HG03064 (cell line): Measurements from ENCODE around the gene LCK.
A peak's percentile ranks its signal among the peaks of the same experiment; 100 is the strongest.
"Not testable (repeated sequence)": the region's sequence is repeated elsewhere in the genome, so short reads cannot be mapped to it uniquely, and the experiment has no call there.

Experiments used
- ATAC-seq: cut with Tn5 transposase; IDR thresholded peaks from one replicate; pipeline ENCODE4 v1.9.1; 2021; ENCODE audit warnings: low read depth; ENCODE audit not compliant: unreplicated experiment

LCK gene

GRCh38 chr1:32272557-32273390, 21.7 kb downstream of the LCK start:
- ATAC-seq = no peak

GRCh38 chr1:32273391-32274208, 22.5 kb downstream of the LCK start:
- no peak for ATAC-seq

- no peak for ATAC-seq
Observed at GRCh38 chr1:32274646-32275340, 23.7 kb downstream of the LCK start.

GRCh38 chr1:32275424-32275823, 24.4 kb downstream of the LCK start:
- ATAC-seq = no peak

- ATAC-seq = no peak
Observed at GRCh38 chr1:32276032-32276782, 25.1 kb downstream of the LCK start.

- not testable (repeated sequence) for ATAC-seq
Observed at GRCh38 chr1:32284777-32285176, 33.7 kb downstream of the LCK start.

GRCh38 chr1:32285658-32286057, 34.6 kb downstream of the LCK start:
- ATAC-seq = no peak

GRCh38 chr1:32286763-32287162, 35.7 kb downstream of the LCK start:
- no peak for ATAC-seq

GRCh38 chr1:32289256-32289655, 38.2 kb downstream of the LCK start:
- no peak for ATAC-seq

GRCh38 chr1:32291145-32291707, 40.2 kb downstream of the LCK start:
- no peak for ATAC-seq

GRCh38 chr1:32291708-32292538, 40.9 kb downstream of the LCK start, which contains the start of gene HDAC1:
Gene HDAC1, plus strand, starts transcription at chr1:32292083. Its CDS starts 87 bp downstream, at chr1:32292170.
- ATAC-seq = peak; percentile 95

- not testable (repeated sequence) for ATAC-seq
Observed at GRCh38 chr1:32298211-32298610, 47.1 kb downstream of the LCK start.

- ATAC-seq = no peak
Observed at GRCh38 chr1:32299327-32299726, 48.3 kb downstream of the LCK start.

- no peak for ATAC-seq
Observed at GRCh38 chr1:32303358-32303757, 52.3 kb downstream of the LCK start.

- ATAC-seq = no peak
Observed at GRCh38 chr1:32303997-32304622, 53.0 kb downstream of the LCK start.

GRCh38 chr1:32305310-32305709, 54.2 kb downstream of the LCK start:
- no peak for ATAC-seq

GRCh38 chr1:32307324-32307723, 56.3 kb downstream of the LCK start:
- no peak for ATAC-seq

- ATAC-seq = no peak
Observed at GRCh38 chr1:32309960-32310359, 58.9 kb downstream of the LCK start.
